Measurements from ENCODE around the gene ANKRD45.

DNA sequence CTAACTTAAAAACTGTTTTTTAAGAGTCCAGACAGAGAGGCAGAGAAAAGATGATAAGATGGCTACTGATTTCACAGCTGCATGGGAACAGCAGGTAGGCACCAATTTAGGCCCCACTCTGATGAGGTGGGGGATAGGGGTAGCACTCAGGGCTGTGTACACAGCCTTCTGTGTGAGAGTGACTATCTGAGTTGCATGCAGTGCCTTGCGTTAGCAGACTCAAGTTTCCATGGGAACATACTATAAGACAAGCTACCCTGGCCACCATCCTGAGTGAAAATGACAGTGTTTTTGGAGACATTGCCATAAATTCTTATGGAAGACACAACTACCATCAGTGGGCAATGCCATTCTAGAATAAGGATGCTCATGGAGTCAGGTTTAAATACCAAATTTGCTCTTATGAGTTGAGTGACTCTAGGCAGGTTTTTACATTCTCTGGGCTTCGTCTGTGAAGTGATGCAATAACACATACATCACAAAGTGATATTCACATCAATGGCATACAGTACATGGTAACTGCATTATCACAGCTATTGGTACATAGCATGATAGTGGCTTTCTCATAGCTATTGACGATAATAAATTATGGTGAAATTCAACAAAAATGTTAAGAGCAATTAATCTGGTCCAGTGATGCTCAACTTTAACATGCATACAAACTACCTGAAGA is 97.3 kb downstream of the ANKRD45 start:
- no peak for TF ChIP-seq CTCF (IDR thresholded peaks at IDR 0.05; ENCODE audit: insufficient read depth, low read length)
- TF ChIP-seq POLR2AphosphoS5 (IDR thresholded peaks at IDR 0.05; ENCODE audit: low read depth) = no peak

Data from HL-60 (cell line).